A549 (cell line): ENCODE data around the gene NEURL3. TPM values are rescaled to one million over a fixed set of nuclear protein-coding genes. Genes with fewer than 3 reads are reported as not detected.

Experiments
- ATAC-seq, 2 experiments: fragments of 200-7000 bp in 1 of 2; fragments of >200 bp in 1 of 2; cut with Nextera tagmentation in 1 of 2; cut with Tn5 transposase in 1 of 2; 3 replicates each; pipeline versions ENCODE4 v1.8.0 to v1.9.1; 2018 to 2020; ENCODE audit warnings: mild to moderate bottlenecking in 1 of 2, moderate library complexity in 1 of 2
- CTCF ChIA-PET: fragments of 300-600 bp; sonication (Branson Sonifier 250); formaldehyde crosslinking; extraction: SDS; loops from one replicate; lab custom pipeline; 2021; ENCODE audit warnings: antibody characterized with exemption, inconsistent platforms; lab: Yijun Ruan, JAX
- POLR2A ChIA-PET: fragments of 350-600 bp; formaldehyde crosslinking; extraction: SDS; loops from one replicate; lab custom pipeline; 2021; ENCODE audit warnings: antibody characterized with exemption, inconsistent platforms; lab: Yijun Ruan, JAX
- DNase-seq, 2 experiments: peaks; one replicate each; pipeline versions ENCODE4 v3.0.0 to v3.0.0-alpha.2; 2011 to 2016; ENCODE audit warnings: low read depth in 1 of 2, low spot score in 1 of 2
- FAIRE-seq: peaks from 2 replicates; lab custom pipeline; 2011; peaks lifted over from hg19 to GRCh38; lab: Jason Lieb, UNC
- H3K27ac ChIP-seq, 2 experiments: fragments of >200 bp; sonication (Bioruptor Twin); formaldehyde crosslinking; 3 replicates each; pipeline ENCODE4 v1.5.1; 2016 to 2017
- H3K4me1 ChIP-seq: fragments of >200 bp; sonication (Bioruptor Twin); formaldehyde crosslinking; 3 replicates; pipeline ENCODE4 v1.6.1; 2016
- H3K4me2 ChIP-seq: fragments of >200 bp; sonication (Bioruptor Twin); formaldehyde crosslinking; 3 replicates; pipeline ENCODE4 v1.6.1; 2016
- H3K4me3 ChIP-seq: fragments of >200 bp; sonication (Bioruptor Twin); formaldehyde crosslinking; 3 replicates; pipeline ENCODE4 v1.5.1; 2016
- H3K9me3 ChIP-seq: fragments of >200 bp; sonication (Bioruptor Twin); formaldehyde crosslinking; 3 replicates; pipeline ENCODE4 v1.6.1; 2016
- CEBPB ChIP-seq, 2 experiments: fragments of >200 bp in 1 of 2; sonication (Bioruptor Twin) in 1 of 2; formaldehyde crosslinking in 1 of 2; IDR thresholded peaks; 2 replicates each; pipeline ENCODE4 v1.6.1; 2012 to 2016
- CHD2 ChIP-seq: fragments of 150-350 bp; IDR thresholded peaks from 2 replicates; pipeline ENCODE4 v1.6.1; 2014; ENCODE audit warnings: low read length; ENCODE audit not compliant: partially characterized antibody
- EP300 ChIP-seq, 2 experiments: fragments of >200 bp; sonication (Bioruptor Twin); formaldehyde crosslinking; IDR thresholded peaks; 2 replicates in 1 of 2; 3 replicates in 1 of 2; pipeline ENCODE4 v1.6.1; 2016 to 2017
- ESRRA ChIP-seq: fragments of 150-350 bp; IDR thresholded peaks from 2 replicates; pipeline ENCODE4 v1.6.1; 2014; ENCODE audit warnings: mild to moderate bottlenecking, low read length, borderline replicate concordance
- FOSL2 ChIP-seq, 2 experiments: fragments of 450-650 bp in 1 of 2; fragments of >200 bp in 1 of 2; sonication (Bioruptor Twin) in 1 of 2; formaldehyde crosslinking; IDR thresholded peaks; 2 replicates each; pipeline versions ENCODE4 v1.5.0 to v1.6.1; 2016 to 2020; ENCODE audit warnings: mild to moderate bottlenecking in 1 of 2, moderate library complexity in 1 of 2
- GATA3 ChIP-seq: IDR thresholded peaks from 2 replicates; pipeline ENCODE4 v1.6.1; 2012; ENCODE audit warnings: borderline replicate concordance
- HOXB13 ChIP-seq: fragments of 250-450 bp; sonication (Bioruptor Pico); IDR thresholded peaks from 2 replicates; pipeline ENCODE4 v1.5.0; 2020; ENCODE audit warnings: low read depth, mild to moderate bottlenecking, moderate library complexity
- HOXB5 ChIP-seq: fragments of 250-450 bp; sonication (Bioruptor Pico); IDR thresholded peaks from 2 replicates; pipeline ENCODE4 v1.5.0; 2020; ENCODE audit warnings: mild to moderate bottlenecking, moderate library complexity
- JUN ChIP-seq, 2 experiments: fragments of >200 bp; sonication (Bioruptor Twin); formaldehyde crosslinking; IDR thresholded peaks; 2 replicates in 1 of 2; 3 replicates in 1 of 2; pipeline ENCODE4 v1.6.1; 2016 to 2017
- MYC ChIP-seq: IDR thresholded peaks from 2 replicates; pipeline ENCODE4 v1.6.1; 2012; ENCODE audit warnings: mild to moderate bottlenecking, inconsistent platforms, low read length, improper control_type of control experiment, borderline replicate concordance
- NFE2L2 ChIP-seq: fragments of 150-350 bp; conservative IDR thresholded peaks from 2 replicates; pipeline ENCODE4 v1.6.1; 2014; ENCODE audit warnings: low read length
- NPAS2 ChIP-seq: fragments of 250-450 bp; sonication (Bioruptor Pico); IDR thresholded peaks from 2 replicates; pipeline ENCODE4 v1.8.0; 2022; ENCODE audit warnings: mild to moderate bottlenecking, moderate library complexity, borderline replicate concordance
- PHF8 ChIP-seq: fragments of 200-600 bp; sonication (generic); IDR thresholded peaks from 2 replicates; pipeline ENCODE4 v1.6.1; 2016; ENCODE audit warnings: low read depth, mild to moderate bottlenecking, antibody characterized with exemption, moderate library complexity, borderline replicate concordance
- POLR2A ChIP-seq: IDR thresholded peaks from 2 replicates; pipeline ENCODE4 v1.6.1; 2012; ENCODE audit warnings: mild to moderate bottlenecking, low read length
- RAD21 ChIP-seq, 2 experiments: fragments of >200 bp in 1 of 2; sonication (Bioruptor Twin) in 1 of 2; formaldehyde crosslinking in 1 of 2; IDR thresholded peaks in 1 of 2; conservative IDR thresholded peaks in 1 of 2; 2 replicates in 1 of 2; 3 replicates in 1 of 2; pipeline ENCODE4 v1.6.1; 2012 to 2018; ENCODE audit warnings: inconsistent platforms in 1 of 2
- SREBF2 ChIP-seq: fragments of 450-650 bp; IDR thresholded peaks from 2 replicates; pipeline ENCODE4 v1.6.1; 2014; ENCODE audit warnings: mild to moderate bottlenecking, moderate library complexity
- ZFP36 ChIP-seq: fragments of 450-650 bp; IDR thresholded peaks from 2 replicates; pipeline ENCODE4 v1.6.1; 2014; ENCODE audit warnings: borderline replicate concordance; ENCODE audit not compliant: partially characterized antibody
- ZNF302 ChIP-seq: fragments of 250-450 bp; sonication (Bioruptor Pico); IDR thresholded peaks from 2 replicates; pipeline ENCODE4 v1.9.0; 2021; ENCODE audit warnings: inconsistent platforms, mild to moderate bottlenecking, moderate library complexity
- ZSCAN20 ChIP-seq: fragments of 250-450 bp; sonication (Bioruptor Pico); IDR thresholded peaks from 2 replicates; pipeline ENCODE4 v1.8.0; 2022; ENCODE audit warnings: mild to moderate bottlenecking, moderate library complexity
- WGBS: methylation state at CpG from one replicate; pipeline ENCODE4 v1.1.6; 2017; ENCODE audit errors: missing lambda C conversion rate; 5-methylcytosine and 5-hydroxymethylcytosine counted together
- polyA plus RNA-seq, 4 experiments: library from polyadenylated mRNA; depleted of rRNA in 3 of 4; stranded (reverse); fragments of >200 nt; fragmentation: RNase III in 1 of 4; extraction: RNeasy Plus Mini Kit Qiagen cat#74134 plus additional on column Dnase treatment in 1 of 4; gene quantifications; 2 replicates in 3 of 4; 3 replicates in 1 of 4; pipeline ENCODE4 v1.2.3, GENCODE V29; 2011 to 2017
- TF ChIP-seq, protein P1 (sequence below): fragments of >200 bp; sonication (Bioruptor Twin); formaldehyde crosslinking; IDR thresholded peaks from 3 replicates; pipeline ENCODE4 v1.5.1; 2016
- TF ChIP-seq, protein P2 (sequence below): IDR thresholded peaks from 2 replicates; pipeline ENCODE4 v1.6.1; 2012
- TF ChIP-seq, protein P3 (sequence below): IDR thresholded peaks from 2 replicates; pipeline ENCODE4 v1.6.1; 2012
- TF ChIP-seq, protein P4 (sequence below): fragments of 250-450 bp; sonication (Bioruptor Pico); IDR thresholded peaks from 2 replicates; pipeline ENCODE4 v1.5.0; 2021; ENCODE audit warnings: mild to moderate bottlenecking, moderate library complexity, borderline replicate concordance
- TF ChIP-seq, protein P5 (sequence below): fragments of >200 bp; sonication (Bioruptor Twin); formaldehyde crosslinking; IDR thresholded peaks from 2 replicates; pipeline ENCODE4 v1.6.1; 2016
- TF ChIP-seq, protein P6 (sequence below): fragments of >200 bp; sonication (Bioruptor Twin); formaldehyde crosslinking; IDR thresholded peaks from 3 replicates; pipeline ENCODE4 v1.6.1; 2016

Gene NEURL3
- polyA plus RNA-seq, 2 of the 4 experiments (the other 2 are of a cell fraction) = 0.28 to 0.44 TPM

DNA sequence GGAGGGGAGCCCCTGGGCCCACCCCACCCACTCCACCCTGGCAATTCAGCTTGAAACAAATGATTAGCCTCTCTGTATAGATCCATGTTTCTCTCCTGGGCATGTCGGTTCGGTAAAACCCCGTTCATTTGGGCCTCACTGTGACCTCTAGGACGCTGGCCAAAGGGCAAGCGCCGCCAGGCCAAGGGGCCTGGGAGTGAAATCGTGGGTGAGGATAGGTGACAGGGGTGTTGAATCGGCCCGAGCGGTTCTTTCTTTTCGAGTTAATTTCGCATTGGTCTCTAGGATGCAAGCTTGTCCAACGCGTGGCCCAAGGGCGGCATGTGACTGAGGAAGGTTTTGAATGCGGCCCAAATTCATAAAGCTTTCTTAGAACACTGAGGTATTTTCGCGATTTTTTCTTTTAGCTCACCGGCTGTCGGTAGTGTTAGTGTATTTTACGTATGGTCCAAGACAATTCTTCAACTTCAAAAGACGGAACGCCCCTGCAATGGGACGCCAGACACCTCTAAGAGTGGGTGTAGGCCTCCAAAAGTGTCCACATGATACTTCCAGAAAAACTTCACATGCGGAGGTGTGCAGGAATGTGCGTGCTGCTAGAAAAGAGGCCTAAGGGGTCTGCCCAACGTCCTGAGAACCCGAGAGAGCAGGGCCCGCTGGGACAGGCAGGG is 21.6 kb upstream of the NEURL3 start (continued):
- TF ChIP-seq PHF8 = no peak
- no peak for TF ChIP-seq CEBPB (IDR thresholded peaks at IDR 0.05)
- TF ChIP-seq GATA3 = no peak
- no peak for TF ChIP-seq SREBF2
- no peak for TF ChIP-seq FOSL2 (IDR thresholded peaks at IDR 0.05)
- no peak for TF ChIP-seq FOSL2 (CRISPR knock-in tag; IDR thresholded peaks at IDR 0.05)
- no peak for TF ChIP-seq HOXB5

DNA sequence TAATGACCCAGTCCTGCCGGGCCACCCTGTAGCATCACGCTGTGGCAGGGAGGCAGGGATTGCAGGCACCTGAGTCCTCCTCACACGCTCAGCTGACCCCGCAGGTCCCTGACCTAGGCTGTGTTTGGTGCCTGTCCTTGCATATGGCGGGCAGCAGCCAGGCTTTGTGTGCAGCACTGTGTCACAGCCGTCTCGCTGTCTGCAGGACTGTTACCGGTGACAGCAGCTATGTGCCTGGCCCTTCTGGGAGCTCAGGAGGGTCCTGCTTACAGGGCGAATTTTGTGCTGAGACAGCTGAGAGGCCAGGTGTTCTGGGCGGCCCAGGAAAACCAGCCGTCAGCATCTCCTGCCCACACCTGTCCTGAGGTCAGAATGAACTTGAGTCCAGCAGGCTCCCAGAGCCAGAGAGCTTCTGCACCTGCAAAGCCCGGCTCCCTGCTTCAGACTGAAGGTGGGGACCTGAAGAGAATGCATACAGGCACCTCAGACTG is 21.0 kb upstream of the NEURL3 start:
- Histone ChIP-seq H3K27ac (no peak overlapping the region), H3K4me1 (no peaks in the 10 kb centered on the region), H3K4me3 (no peak overlapping the region), H3K4me2 (no peak overlapping the region), H3K9me3 (no peaks in the 10 kb centered on the region)
- ChIA-PET CTCF (interaction anchor here (0.5 to 8.4 kb wide), 6 partner anchors 9 to 119 kb away, joined by 3 to 63 read pairs (median 5); no protein-coding TSS in a partner anchor), POLR2A (no interaction called here)
- no peak for TF ChIP-seq CHD2
- TF ChIP-seq, protein P1, sequence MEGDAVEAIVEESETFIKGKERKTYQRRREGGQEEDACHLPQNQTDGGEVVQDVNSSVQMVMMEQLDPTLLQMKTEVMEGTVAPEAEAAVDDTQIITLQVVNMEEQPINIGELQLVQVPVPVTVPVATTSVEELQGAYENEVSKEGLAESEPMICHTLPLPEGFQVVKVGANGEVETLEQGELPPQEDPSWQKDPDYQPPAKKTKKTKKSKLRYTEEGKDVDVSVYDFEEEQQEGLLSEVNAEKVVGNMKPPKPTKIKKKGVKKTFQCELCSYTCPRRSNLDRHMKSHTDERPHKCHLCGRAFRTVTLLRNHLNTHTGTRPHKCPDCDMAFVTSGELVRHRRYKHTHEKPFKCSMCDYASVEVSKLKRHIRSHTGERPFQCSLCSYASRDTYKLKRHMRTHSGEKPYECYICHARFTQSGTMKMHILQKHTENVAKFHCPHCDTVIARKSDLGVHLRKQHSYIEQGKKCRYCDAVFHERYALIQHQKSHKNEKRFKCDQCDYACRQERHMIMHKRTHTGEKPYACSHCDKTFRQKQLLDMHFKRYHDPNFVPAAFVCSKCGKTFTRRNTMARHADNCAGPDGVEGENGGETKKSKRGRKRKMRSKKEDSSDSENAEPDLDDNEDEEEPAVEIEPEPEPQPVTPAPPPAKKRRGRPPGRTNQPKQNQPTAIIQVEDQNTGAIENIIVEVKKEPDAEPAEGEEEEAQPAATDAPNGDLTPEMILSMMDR = no peak
- TF ChIP-seq NPAS2 (CRISPR knock-in tag) = no peak
- no peak for TF ChIP-seq JUN (IDR thresholded peaks at IDR 0.05)
- no peak for TF ChIP-seq ZFP36
- TF ChIP-seq NFE2L2 = no peak
- no peak for TF ChIP-seq RAD21 (conservative IDR thresholded peaks at IDR 0.05 in 1 of 2, IDR thresholded peaks at IDR 0.05 in 1 of 2)
- TF ChIP-seq, protein P2, sequence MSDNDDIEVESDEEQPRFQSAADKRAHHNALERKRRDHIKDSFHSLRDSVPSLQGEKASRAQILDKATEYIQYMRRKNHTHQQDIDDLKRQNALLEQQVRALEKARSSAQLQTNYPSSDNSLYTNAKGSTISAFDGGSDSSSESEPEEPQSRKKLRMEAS = no peak
- no peak for TF ChIP-seq EP300 (IDR thresholded peaks at IDR 0.05)
- no peak for TF ChIP-seq ESRRA
- TF ChIP-seq ZSCAN20 = no peak
- no peak for TF ChIP-seq POLR2A
- no peak for TF ChIP-seq SREBF2
- TF ChIP-seq MYC = no peak
- TF ChIP-seq ZNF302 (CRISPR knock-in tag) = no peak
- ATAC-seq = no peak
- 72% methylated on average over 7 of the region's 12 CpGs for WGBS
- DNase-seq = no peak
- FAIRE-seq = no peak

DNA sequence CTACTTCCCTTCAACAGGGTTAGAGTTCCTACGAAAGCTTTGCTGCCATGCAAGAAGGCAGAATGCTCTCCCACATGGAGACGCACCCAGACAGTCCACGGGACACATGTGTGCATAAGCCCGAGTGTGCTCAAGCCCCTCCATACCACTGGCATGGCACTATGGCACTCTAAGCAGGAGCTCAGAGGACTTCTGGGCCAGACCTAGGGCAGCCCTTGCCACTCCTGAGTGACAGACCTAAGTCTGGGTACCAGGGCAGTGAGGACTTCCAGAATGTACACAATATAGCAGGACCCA is 20.0 kb upstream of the NEURL3 start:
- ChIA-PET CTCF (interaction anchor here (0.7 to 8.4 kb wide), 3 partner anchors 15 to 101 kb away, joined by 4 to 63 read pairs (median 7); no protein-coding TSS in a partner anchor), POLR2A (no interaction called here)
- H3K4me1 ChIP-seq = no peaks in the 10 kb centered on the region
- no peak overlapping the region for H3K27ac ChIP-seq
- no peak for FAIRE-seq
- H3K9me3 ChIP-seq = 0 out of 3 replicates have a peak, but pooled peaks cover 3% of the 10 kb centered on the region
- WGBS = 50% methylated on average over 4 of the region's 4 CpGs
- no peak overlapping the region for H3K4me2 ChIP-seq
- ATAC-seq = no peak; a peak in 1 of 6 replicates
- H3K4me3 ChIP-seq = no peak overlapping the region
- no peak for DNase-seq
- TF ChIP-seq, protein P3, sequence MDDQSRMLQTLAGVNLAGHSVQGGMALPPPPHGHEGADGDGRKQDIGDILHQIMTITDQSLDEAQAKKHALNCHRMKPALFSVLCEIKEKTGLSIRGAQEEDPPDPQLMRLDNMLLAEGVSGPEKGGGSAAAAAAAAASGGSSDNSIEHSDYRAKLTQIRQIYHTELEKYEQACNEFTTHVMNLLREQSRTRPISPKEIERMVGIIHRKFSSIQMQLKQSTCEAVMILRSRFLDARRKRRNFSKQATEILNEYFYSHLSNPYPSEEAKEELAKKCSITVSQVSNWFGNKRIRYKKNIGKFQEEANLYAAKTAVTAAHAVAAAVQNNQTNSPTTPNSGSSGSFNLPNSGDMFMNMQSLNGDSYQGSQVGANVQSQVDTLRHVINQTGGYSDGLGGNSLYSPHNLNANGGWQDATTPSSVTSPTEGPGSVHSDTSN = no peak
- no peak for TF ChIP-seq CHD2
- TF ChIP-seq, protein P4, sequence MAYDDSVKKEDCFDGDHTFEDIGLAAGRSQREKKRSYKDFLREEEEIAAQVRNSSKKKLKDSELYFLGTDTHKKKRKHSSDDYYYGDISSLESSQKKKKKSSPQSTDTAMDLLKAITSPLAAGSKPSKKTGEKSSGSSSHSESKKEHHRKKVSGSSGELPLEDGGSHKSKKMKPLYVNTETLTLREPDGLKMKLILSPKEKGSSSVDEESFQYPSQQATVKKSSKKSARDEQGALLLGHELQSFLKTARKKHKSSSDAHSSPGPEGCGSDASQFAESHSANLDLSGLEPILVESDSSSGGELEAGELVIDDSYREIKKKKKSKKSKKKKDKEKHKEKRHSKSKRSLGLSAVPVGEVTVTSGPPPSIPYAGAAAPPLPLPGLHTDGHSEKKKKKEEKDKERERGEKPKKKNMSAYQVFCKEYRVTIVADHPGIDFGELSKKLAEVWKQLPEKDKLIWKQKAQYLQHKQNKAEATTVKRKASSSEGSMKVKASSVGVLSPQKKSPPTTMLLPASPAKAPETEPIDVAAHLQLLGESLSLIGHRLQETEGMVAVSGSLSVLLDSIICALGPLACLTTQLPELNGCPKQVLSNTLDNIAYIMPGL (CRISPR knock-in tag) = no peak
- TF ChIP-seq JUN (IDR thresholded peaks at IDR 0.05) = no peak
- TF ChIP-seq ZFP36 = no peak
- TF ChIP-seq, protein P5, sequence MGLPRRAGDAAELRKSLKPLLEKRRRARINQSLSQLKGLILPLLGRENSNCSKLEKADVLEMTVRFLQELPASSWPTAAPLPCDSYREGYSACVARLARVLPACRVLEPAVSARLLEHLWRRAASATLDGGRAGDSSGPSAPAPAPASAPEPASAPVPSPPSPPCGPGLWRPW = no peak
- no peak for TF ChIP-seq HOXB5
- TF ChIP-seq, protein P6, sequence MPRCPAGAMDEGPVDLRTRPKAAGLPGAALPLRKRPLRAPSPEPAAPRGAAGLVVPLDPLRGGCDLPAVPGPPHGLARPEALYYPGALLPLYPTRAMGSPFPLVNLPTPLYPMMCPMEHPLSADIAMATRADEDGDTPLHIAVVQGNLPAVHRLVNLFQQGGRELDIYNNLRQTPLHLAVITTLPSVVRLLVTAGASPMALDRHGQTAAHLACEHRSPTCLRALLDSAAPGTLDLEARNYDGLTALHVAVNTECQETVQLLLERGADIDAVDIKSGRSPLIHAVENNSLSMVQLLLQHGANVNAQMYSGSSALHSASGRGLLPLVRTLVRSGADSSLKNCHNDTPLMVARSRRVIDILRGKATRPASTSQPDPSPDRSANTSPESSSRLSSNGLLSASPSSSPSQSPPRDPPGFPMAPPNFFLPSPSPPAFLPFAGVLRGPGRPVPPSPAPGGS = no peak
- TF ChIP-seq HOXB13 (CRISPR knock-in tag) = no peak
- TF ChIP-seq, protein P1 = no peak
- TF ChIP-seq PHF8 = no peak
- no peak for TF ChIP-seq NPAS2 (CRISPR knock-in tag)
